ENCODE results near the gene SAMHD1.
"Not testable (repeated sequence)": the region's sequence is repeated elsewhere in the genome, so short reads cannot be mapped to it uniquely, and the experiment has no call there.

SAMHD1 gene

DNA sequence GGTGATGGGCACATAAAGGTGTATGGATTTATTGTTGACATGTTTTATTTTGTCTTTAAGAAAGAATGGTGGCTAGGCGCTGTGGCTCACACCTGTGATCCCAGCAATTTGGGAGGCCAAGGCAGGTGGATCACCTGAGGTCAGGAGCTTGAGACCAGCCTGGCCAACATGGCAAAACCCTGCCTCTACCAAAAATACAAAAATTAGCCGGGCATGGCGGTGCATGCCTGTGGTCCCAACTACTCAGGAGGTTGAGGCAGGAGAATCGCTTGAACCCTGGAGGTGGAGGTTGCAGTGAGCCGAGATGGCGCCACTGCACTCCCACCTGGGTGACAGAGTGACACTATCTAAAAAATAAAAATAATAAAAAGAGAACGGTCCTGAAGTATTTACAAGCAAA, 45.4 kb downstream of the SAMHD1 start:
- DNase-seq = not testable (repeated sequence)

DNA sequence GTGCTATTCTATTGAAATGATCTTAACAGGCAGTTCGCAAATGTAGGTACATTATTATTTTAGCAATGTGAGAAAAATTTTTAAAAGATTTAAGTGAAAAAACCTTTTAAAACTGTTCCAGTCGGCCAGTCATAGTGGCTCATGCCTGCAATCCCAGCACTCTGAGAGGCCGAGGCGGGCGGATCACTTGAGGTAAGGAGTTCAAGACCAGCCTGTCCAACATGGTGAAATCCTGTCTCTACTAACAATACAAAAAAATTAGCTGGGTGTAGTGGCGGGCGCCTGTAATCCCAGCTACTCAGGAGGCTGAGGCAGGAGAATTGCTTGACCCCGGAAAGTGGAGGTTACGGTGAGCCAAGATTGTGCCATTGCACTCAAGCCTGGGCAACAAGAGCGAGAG, 45.9 kb downstream of the SAMHD1 start:
- DNase-seq = not testable (repeated sequence)

DNA sequence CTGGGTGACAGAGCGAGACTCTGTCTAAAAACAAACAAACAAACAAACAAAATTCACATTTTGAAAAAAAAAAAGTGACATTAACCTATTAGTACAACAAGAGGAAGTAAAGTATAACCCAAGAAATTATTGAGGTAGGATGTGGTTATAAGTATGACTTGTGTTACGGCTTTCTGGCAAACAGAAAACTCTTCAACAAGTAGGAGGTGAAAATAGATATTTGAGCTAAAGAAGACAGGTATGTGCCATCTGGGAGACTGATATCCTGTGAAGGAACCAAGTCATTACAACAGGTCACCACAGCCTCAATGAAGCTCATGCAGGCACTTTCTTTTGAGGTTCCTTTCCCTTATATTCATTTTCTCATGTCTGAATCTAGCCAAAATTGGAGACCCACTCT, 46.8 kb downstream of the SAMHD1 start:
- no peak for DNase-seq

DNA sequence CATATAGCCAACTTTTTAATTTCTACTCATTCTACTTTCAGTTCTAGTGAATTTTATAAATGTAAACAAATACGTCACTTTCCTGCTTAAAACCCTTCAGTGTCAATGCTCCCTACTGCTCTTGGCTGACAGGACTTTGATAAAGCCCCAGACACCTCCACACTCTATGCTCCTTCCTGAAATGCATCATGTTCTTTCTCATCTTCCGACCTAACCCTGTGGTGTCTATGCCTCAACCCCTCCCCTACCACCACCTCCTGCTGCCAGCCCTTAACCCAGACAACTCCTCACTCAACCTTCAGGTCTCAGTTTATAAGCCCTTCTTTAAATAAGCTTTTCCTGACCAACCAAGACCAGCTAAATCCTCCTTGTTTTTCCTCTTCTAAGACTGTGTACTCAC, 56.5 kb downstream of the SAMHD1 start:
- DNase-seq = no peak

DNA sequence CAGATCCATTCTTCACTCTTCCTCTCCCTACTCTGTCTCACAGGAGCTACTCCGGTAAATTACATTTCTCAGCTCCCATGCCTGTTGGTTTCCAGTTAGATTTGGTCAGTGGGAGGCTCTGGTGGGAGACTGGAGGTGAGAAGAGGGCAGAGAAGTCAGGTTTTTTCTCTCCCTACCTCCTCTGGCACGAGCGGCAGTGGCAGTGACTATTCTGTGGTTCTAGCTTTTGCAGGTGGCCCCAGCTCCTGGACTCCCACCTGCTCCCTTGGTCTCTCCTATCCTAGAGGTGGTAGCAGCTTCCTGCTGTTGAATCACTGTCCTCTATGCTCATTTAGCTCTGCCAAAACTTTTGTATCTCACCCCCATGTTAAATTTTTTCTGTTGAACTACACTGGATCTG, 57.7 kb downstream of the SAMHD1 start:
- DNase-seq = no peak

DNA sequence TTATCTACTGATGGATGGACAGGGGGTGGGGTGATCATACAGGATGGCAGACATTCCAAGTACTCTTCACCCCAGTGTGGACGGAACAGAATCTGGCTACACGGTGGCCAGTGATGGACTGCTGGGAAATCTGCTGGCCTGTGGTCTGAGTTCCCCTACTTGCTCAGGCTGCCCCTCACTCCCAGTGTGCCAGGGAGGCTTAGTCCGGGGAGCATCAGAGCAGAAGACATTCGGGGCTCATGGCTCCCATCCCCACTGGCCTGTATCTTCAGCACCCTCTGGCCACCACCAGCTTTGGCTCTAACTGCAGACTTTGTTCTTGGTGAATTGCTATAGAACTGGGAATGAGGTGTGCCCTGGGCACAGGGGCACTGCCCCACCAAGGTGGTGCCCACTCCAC, 60.3 kb downstream of the SAMHD1 start:
- no peak for DNase-seq

DNA sequence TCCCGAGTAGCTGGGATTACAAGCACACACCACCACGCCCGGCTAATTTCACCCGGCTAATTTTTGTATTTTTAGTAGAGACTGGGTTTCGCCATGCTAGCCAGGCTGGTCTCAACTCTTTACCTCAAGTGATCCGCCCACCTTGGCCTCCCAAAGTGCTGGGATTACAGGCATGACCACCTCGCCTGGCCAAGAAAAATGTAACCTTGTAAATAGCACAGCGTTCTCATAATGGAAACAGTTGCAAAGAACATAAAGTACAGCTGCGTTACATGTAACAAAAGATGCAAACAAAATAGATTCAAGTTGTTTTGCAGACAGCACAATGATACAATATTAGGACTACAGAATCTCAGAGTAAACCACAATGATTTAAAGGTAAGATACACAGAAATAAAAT, 60.9 kb downstream of the SAMHD1 start:
- no peak for DNase-seq

DNA sequence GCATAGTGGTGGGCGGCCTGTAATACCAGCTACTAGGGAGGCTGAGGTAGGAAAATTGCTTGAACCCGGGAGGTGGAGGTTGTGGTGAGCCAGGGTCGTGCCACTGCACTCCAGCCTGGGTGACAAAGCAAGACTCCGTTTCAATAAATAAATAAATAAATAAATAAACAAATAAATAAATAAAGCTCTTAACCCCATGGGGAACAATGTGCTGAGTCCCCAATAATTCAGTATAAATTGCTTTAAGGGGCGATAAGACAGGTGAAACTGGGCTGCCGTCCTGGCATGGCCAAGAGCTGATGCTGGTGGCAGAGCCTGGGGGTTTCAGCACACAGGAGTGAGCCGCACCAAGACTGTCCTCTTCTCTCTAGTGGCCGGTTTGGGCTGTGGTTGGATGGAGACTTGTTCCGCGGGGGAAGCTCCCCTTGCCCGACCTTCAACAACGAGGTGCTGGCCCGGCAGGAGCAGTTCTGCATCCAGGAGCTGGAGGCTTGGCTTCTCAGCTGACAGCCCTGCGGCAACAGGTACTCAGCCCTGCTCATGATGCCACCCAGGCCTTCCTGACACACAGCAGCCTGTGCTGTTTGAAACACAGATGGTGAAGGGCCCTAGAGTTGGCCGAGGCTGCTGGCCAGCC, 62.5 kb downstream of the SAMHD1 start:
- no peak for DNase-seq

DNA sequence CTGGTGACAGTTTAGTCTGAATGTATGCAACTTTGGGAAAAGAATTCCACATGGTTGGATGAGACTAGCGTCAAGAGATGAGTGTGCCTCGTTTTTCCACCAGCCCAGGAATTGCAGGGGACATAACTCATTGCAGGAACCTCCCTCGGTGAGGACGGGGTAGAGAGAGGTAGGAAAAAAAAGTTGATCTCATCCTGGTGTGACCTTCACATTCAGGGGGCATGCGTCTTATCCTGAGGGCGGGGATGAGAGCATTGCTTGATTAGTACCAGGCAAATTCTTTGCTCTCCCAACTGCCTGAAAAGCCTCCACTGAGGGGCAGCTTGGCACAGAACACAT, 63.8 kb downstream of the SAMHD1 start:
- no peak for DNase-seq

DNA sequence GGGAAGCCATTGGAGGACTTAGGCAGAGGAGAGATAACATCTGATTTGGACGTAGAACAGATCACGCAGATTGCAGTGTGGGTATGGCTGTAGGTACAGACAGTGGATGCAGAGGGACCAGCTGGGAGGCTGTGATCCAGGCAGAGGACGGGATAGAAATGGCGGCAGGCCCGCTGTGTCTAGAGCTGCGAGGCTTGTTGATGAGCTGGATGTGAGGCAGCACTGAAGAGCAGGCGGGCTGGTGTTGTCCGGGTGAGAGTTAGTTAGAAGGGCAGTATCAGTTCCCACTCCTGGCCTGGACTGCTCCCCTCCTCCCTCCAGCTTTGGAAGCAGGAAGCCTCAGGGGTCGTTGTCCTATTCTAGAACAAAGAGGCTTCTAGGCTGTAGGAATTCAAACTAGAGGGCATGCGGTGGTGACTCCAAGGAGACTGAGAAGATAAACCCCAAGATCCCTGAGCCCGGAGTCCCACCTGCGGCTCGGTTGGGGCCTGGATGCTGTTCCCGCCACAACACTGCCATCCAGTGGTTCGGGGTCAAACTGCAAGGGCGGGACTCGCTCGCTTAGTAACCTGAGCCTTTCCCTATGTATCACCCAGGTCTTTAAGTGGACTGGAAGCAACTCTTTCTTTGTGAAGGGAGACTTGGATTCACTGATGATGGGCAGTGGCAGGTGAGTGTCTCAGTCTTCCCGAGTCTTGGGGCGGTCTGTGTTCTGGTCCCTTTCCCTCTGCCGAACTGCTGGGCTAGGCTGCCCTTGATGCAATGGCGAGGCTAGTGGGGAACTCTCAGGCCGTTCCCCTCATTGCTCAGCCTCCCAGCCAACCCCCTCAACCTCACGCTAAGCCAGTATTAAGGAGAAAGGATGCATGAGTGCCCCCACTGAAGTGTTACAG, 64.4 kb downstream of the SAMHD1 start:
- DNase-seq = peak; percentile 75

DNA sequence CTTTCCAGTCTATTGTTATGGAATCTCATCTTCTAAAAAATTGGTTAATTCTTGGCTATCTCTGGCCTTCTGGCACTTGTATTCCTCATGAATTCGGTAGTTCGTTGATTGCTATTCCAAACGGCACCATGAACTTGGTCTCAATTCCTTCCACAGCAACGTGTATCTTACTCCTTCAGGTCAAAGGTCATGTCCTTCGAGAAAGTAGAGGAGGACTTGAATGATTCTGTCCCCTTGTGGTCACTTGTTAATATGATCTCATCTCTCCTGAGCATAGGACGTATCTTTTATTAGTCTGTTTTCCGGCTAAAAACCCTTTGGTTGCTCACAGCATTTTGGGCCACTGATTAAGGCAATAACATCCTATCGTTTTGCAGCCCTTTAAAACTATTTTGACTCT, 66.2 kb downstream of the SAMHD1 start:
- no peak for DNase-seq

DNA sequence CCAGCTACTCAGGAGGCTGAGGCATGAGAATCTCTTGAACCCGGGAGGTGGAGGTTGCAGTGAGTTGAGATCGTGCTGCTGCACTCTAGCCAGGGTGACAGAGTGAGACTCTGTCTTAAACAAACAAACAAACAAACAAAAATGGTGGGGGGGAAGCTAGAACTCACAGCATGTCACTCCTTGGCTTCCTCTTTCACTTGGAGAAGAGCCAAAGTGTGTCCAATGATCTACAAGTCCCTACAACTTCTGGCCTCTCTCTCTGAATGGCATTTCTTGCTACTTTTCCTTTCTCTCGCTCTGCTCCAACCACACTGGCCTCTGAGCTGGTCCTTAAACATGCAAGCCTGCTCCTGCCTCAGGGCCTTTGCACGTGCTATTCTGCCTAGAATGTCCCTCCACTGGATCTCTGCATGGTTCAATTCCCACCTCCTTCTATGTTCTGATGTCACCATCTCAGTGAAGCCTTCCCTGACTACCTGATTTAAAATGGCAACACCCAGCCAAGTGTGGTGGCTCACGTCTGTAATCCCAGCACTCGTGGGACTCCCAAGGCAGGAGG, 67.5 kb downstream of the SAMHD1 start:
- no peak for DNase-seq

DNA sequence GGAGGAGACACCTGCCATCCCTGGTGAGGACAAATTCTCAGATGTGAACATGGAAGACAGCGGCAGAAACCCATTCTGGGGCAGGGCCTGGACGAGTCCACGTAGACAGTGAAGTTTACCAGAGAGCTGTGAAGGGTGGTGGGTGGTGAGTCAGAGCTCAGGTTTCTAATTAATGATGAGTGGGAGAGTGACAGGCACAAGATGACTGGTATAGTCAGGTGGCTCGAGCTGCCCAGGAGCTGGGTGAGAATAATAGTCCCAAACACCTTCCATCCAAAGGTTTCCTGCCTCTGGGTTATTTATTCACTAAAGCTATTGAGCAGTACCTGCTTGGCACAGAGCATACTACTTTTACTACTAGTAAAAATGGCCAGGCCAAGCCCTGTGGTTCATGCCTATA, 69.6 kb downstream of the SAMHD1 start:
- DNase-seq = no peak

DNA sequence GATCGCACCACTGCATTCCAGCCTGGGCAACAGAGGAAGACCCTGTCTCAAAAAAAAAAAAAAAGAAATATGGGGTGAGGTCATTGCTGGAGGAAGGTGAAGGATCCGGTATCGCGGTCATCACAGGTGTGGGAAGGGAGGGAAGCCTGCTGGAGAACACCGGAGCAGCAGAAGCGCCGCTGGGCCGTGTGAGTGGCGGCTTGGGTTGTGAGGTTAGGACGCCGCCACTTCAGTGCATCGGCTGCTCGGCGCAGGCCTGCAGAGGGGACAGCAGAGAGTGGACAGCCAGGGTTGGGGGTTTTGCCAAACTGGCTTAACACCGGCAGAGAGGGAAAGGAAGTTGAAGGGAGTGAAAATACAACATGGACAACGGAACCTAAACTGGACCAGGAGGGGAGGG, 70.2 kb downstream of the SAMHD1 start:
- DNase-seq = no peak

DNA sequence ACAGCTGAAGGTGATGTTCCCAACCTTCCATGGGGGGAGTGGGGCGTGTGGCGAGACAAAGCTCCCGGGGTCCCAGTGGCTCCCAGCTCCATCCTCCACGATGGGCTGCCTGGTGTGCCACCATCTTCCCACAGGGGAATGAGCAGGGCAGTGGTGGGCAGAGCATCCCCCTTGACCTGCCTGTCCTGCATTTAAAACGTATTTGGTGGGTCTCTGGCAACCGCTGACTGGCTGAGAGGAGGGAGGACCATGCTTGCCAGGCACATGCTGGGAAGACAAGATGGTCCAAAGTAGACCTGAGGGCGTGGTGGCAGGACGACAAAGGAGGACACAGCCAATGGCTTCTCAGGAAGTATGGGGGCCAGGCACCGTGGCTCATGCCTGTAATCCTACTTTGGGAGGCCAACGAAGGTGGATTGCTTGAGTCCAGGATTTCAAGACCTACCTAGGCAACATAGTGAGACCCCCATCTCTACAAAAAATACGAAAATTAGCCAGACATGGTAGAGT, 70.7 kb downstream of the SAMHD1 start:
- DNase-seq = no peak

DNA sequence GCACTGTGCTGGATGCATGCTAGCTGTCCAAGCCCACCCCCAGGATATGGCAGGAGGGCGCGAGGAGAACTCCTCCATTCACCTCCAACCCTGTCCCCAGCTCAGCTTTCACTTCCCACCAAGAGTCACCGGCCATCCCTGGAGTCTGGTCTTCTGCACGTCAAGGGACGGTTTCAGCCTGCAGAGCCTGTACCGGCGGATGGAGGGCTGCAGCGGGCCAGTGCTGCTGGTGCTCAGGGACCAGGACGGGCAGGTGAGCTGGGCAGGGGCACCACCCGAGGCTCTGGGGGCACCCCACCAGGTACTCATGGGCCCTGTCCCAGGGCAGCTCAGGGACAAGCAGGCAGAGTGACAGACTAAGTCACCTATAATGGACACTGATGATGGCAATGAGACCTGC, 72.6 kb downstream of the SAMHD1 start:
- DNase-seq = no peak

DNA sequence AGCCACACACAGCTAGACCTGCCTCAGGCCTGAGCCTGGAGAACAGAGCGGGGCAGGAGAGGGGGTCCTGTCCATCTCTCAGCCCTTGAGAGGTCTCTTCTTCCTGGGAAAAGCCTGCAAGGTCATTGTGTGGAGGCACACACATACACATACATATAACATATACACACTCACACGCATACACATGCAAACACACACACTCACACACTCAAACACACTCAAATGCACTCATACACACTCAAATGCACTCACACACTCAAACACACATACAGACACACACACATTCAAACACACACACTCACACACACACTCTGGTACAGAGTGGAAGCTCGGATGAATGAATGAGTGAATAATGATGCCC, 75.1 kb downstream of the SAMHD1 start:
- no peak for DNase-seq

DNA sequence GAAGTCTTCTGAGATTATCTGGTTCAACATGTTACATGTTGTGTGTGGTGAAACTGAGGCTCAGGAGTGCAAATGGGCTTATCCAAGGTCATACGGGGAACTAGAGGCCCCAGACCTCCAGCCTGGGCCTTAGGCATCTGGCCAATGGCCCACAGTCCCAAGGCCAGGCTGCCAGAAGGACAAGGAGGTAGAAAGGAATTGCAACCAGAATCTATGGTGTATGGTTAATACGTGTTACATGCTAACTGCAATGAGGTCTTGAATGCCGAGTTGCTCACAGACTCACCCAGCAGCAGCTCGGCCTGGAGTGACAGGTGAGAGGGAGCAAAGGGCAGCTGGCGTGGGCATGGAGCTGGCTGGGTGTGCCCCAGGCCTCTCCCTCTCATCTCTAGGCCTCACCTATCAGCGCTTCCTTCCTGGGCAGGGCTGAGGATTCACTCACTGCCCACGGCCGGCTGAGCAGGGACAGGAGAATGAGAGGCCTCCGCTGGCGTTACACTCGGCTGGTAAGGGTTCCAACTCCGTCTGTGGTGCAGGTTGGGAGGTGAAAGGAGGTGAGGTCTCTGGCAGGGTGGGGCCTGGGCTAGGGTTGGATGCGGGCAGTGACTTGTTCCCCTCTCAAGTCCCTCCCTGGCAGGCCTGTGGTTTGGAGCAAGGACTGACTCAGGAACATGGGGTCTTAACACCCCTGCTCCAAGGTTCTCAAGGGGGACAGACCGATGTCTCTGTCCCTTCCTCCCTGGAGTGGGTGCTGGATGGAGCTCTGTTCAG, 75.6 kb downstream of the SAMHD1 start, which contains the start of gene TLDC2:
TSS of gene TLDC2 (plus strand) at position 437 of the 771 bp plus-strand sequence. CDS start at position 474, 37 bp downstream.
- no peak for DNase-seq

DNA sequence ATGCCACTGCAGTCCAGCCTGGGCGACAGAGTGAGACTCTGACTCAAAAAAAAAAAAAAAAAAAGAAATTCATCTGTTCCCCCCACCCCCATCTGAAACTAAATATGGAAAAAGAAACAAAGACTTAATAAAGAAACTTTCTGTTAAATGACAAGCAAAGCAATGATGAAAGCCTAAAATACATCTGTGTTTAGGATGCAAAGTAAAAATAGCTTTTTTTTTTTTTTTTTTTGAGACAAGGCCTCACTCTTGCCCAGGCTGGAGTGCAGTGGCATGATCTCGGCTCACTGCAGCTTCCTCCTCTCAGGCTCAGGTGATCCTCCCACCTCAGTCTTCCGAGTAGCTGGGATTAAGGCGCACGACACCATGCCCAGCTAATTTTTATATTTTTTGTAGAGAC, 76.4 kb downstream of the SAMHD1 start:
- DNase-seq = not testable (repeated sequence)

DNA sequence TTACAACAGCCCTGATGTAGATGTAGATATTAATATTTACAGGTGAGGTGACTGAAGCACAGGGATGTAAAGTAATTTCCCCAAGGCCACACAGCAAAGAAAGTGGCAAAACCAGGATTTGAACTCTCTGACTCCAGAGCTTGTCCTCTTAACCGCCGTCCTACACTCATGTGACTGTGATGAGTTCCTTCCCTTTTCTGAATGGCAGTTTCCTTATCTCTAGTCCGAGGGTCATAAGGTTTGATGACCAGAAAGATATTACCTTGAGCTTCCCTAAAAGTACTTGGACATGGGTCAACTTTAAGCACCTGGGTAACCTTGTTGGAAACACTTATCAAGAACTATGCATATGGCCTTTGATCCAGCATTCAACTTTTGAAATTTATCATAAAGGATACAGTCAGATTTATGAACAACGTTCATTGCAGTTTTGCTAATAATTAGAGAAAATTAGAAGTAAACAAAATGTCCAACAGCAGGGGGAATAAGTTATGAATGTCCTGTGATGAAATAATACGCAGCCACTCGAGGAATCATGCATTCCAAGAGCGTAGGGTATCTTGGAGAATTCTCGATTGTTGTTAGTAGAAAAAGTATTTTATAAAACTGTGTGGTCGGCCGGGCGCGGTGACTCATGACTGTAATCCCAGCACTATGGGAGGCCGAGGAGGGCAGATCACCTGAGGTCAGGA, 77.9 kb downstream of the SAMHD1 start:
- no peak for DNase-seq

DNA sequence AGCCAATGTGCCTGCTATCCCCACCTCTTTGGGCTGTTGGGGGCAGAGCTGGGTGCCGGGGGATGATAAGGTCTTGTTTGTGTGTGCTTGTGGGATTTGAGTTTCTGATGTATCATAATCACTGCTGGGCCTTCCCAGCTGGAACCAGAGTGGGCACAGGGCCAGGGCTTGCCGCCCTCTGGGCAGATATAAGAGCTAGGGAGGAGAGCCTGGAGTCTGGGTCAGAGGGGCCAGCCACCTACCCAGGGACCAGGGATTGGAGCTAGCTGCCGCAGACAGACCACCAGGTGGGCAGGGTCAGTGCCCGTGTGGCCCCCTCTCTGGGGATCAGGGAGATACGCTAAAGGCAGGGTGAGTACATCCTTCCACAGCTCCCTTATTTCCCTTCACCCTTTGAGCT, 78.7 kb downstream of the SAMHD1 start:
- no peak for DNase-seq
